Endothelial cell of umbilical vein (primary cell): Measurements from ENCODE around the gene CFAP61. TPM values are rescaled to one million over a fixed set of nuclear protein-coding genes. Genes with fewer than 3 reads are reported as not detected.

Experiments
- BruUV-seq: library from RNA; stranded (reverse); fragments of 400-500 nt; replicated peaks from 2 replicates; lab custom pipeline; 2021; lab: Mats Ljungman, UMichigan
- CTCF ChIA-PET: fragments of 300-600, 350-600 bp; sonication (Branson Sonifier 250); formaldehyde crosslinking; loops from one replicate; lab custom pipeline; 2021; ENCODE audit warnings: antibody characterized with exemption, inconsistent platforms; lab: Charles Lee
- POLR2A ChIA-PET: fragments of 300-600, 350-600 bp; sonication (Branson Sonifier 250); formaldehyde crosslinking; loops from one replicate; lab custom pipeline; 2021; ENCODE audit warnings: antibody characterized with exemption, inconsistent platforms; lab: Charles Lee
- DNase-seq: peaks from one replicate; pipeline ENCODE4 v3.0.0-alpha.2; 2011; ENCODE audit warnings: low read depth, low spot score
- FAIRE-seq: peaks from 2 replicates; lab custom pipeline; 2011; peaks lifted over from hg19 to GRCh38; lab: Jason Lieb, UNC
- H2AFZ ChIP-seq: 2 replicates; pipeline ENCODE4 v1.6.0; 2012; ENCODE audit warnings: low read depth, low read length, control low read depth, inconsistent platforms
- H3K27ac ChIP-seq: 2 replicates; pipeline ENCODE4 v1.5.1; 2011; ENCODE audit warnings: low read depth, mild to moderate bottlenecking, control low read depth, low read length, moderate library complexity; ENCODE audit not compliant: insufficient read depth
- H3K27me3 ChIP-seq, 2 experiments: 2 replicates each; pipeline versions ENCODE4 v1.6.0 to v1.6.1; 2011; ENCODE audit warnings: low read length in 2 of 2, mixed read lengths in 1 of 2; ENCODE audit not compliant: control insufficient read depth in 2 of 2, insufficient read depth in 2 of 2
- H3K36me3 ChIP-seq, 2 experiments: 2 replicates in 1 of 2; 3 replicates in 1 of 2; pipeline ENCODE4 v1.5.1; 2011; ENCODE audit warnings: low read length in 2 of 2, mild to moderate bottlenecking in 1 of 2, moderate library complexity in 1 of 2; ENCODE audit not compliant: control insufficient read depth in 2 of 2, insufficient read depth in 2 of 2; ENCODE audit errors: extremely low read depth in 1 of 2
- H3K4me1 ChIP-seq: 3 replicates; pipeline ENCODE4 v1.5.1; 2011; ENCODE audit warnings: mild to moderate bottlenecking, low read length; ENCODE audit not compliant: control insufficient read depth, insufficient read depth; ENCODE audit errors: extremely low read depth
- H3K4me2 ChIP-seq: 2 replicates; pipeline ENCODE4 v1.6.1; 2011; ENCODE audit warnings: low read length, control low read depth, mixed read lengths; ENCODE audit not compliant: insufficient read depth
- H3K4me3 ChIP-seq, 3 experiments: fragments of 200-600 bp in 1 of 3; sonication (generic), shearing (Covaris generic) in 1 of 3; replicated peaks in 1 of 3; 2 replicates each; pipeline ENCODE4 v1.5.1; 2011 to 2016; ENCODE audit warnings: control low read depth in 3 of 3, low read length in 3 of 3, mild to moderate bottlenecking in 2 of 3, inconsistent platforms in 1 of 3, low read depth in 1 of 3, moderate library complexity in 1 of 3; ENCODE audit not compliant: insufficient read depth in 1 of 3
- H3K79me2 ChIP-seq: 2 replicates; pipeline ENCODE4 v1.6.0; 2012; ENCODE audit warnings: low read length, inconsistent platforms; ENCODE audit not compliant: control insufficient read depth, insufficient read depth
- H3K9ac ChIP-seq: replicated peaks from 2 replicates; pipeline ENCODE3; 2011; ENCODE audit warnings: low read length, control low read depth; ENCODE audit not compliant: insufficient read depth; ENCODE audit errors: extremely low read depth
- H3K9me1 ChIP-seq: replicated peaks from 3 replicates; pipeline ENCODE4 v1.6.0; 2011; ENCODE audit warnings: mild to moderate bottlenecking, low read length; ENCODE audit not compliant: control insufficient read depth, insufficient read depth; ENCODE audit errors: extremely low read depth
- H3K9me3 ChIP-seq: replicated peaks from 2 replicates; pipeline ENCODE4 v1.5.1; 2012; ENCODE audit warnings: low read length, inconsistent platforms; ENCODE audit not compliant: control insufficient read depth, insufficient read depth
- H4K20me1 ChIP-seq: replicated peaks from 2 replicates; pipeline ENCODE3; 2011; ENCODE audit warnings: mild to moderate bottlenecking, low read length; ENCODE audit not compliant: control insufficient read depth, insufficient read depth; ENCODE audit errors: extremely low read depth
- CTCF ChIP-seq, 2 donors: IDR thresholded peaks; 1 replicate in 1 of 2; 2 replicates in 1 of 2; pipeline ENCODE4 v1.5.1; 2011; ENCODE audit warnings: low read length in 2 of 2, mild to moderate bottlenecking in 2 of 2, moderate library complexity in 2 of 2, control low read depth in 1 of 2, inconsistent platforms in 1 of 2, low read depth in 1 of 2; ENCODE audit not compliant: insufficient read depth in 1 of 2; ENCODE audit errors: extremely low read depth in 1 of 2
- EZH2 ChIP-seq: IDR thresholded peaks from 2 replicates; pipeline ENCODE4 v1.6.1; 2012; ENCODE audit warnings: borderline replicate concordance, low read depth, mild to moderate bottlenecking, moderate library complexity, low read length, inconsistent platforms; ENCODE audit not compliant: severe bottlenecking
- FOS ChIP-seq: IDR thresholded peaks from 2 replicates; pipeline ENCODE4 v1.6.1; 2011; ENCODE audit warnings: mild to moderate bottlenecking, low read length, moderate library complexity, borderline replicate concordance; ENCODE audit not compliant: insufficient read depth
- GATA2 ChIP-seq: IDR thresholded peaks from 2 replicates; pipeline ENCODE4 v1.7.0; 2011; ENCODE audit warnings: low read depth, mild to moderate bottlenecking, moderate library complexity, mixed read lengths, low read length; ENCODE audit not compliant: insufficient read length, insufficient read depth
- JUN ChIP-seq: IDR thresholded peaks from 2 replicates; pipeline ENCODE4 v1.6.1; 2011; ENCODE audit warnings: borderline replicate concordance, low read depth; ENCODE audit not compliant: insufficient read length, insufficient read depth
- MAX ChIP-seq: IDR thresholded peaks from 2 replicates; pipeline ENCODE4 v1.6.1; 2011; ENCODE audit not compliant: insufficient read depth, insufficient read length
- MYC ChIP-seq: IDR thresholded peaks from one replicate; pipeline ENCODE4 v1.6.1; 2011; ENCODE audit warnings: mild to moderate bottlenecking, low read depth, low read length
- POLR2A ChIP-seq: IDR thresholded peaks from 2 replicates; pipeline ENCODE4 v1.6.1; 2012; ENCODE audit warnings: low read depth, mild to moderate bottlenecking, control low read depth, low read length
- POLR2AphosphoS5 ChIP-seq: IDR thresholded peaks from 2 replicates; pipeline ENCODE4 v1.6.1; 2012; ENCODE audit warnings: low read depth, mild to moderate bottlenecking, control low read depth, low read length, moderate library complexity; ENCODE audit not compliant: insufficient read depth
- dilution Hi-C: fragments of 300-500 bp; cut with MboI; formaldehyde crosslinking; loops from one replicate; pipeline ENCODE4 v1.15.0; 2019; ENCODE audit warnings: low sequenced_read_pairs; ENCODE audit not compliant: extremely low pct_ligation_motif_present
- intact Hi-C: fragments of 100-400 bp; cut with micrococcal nuclease; formaldehyde crosslinking; loops from one replicate; pipeline ENCODE4 v1.10.0; 2022
- polyA plus RNA-seq, 4 experiments: library from polyadenylated mRNA; depleted of rRNA in 3 of 4; stranded (reverse) in 3 of 4; unstranded in 1 of 4; fragments of >200 nt; gene quantifications; 2 replicates each; pipeline versions ENCODE4 v1.2.1 to v1.2.3, GENCODE V29; 2011 to 2012; ENCODE audit warnings: missing spikeins in 1 of 4
- total RNA-seq: library from RNA; stranded (reverse); gene quantifications from 2 replicates; pipeline ENCODE4 v1.2.3, GENCODE V29; 2021

CFAP61 gene
- total and polyA plus RNA-seq, 2 donors (not counting 3 experiments of a cell fraction or from before 2014, with no cell fraction given), result not detected

GRCh38 chr20:20205862-20206236, 153.5 kb downstream of the CFAP61 start:
- no peaks in the 10 kb centered on the region for H3K27me3 ChIP-seq
- ChIA-PET POLR2A (no interaction called here), CTCF (no interaction called here)
- FAIRE-seq, result no peak
- dilution Hi-C loops, result no loop called here
- no peaks in the 10 kb centered on the region for H3K36me3 ChIP-seq
- H3K4me1 ChIP-seq, result no peaks in the 10 kb centered on the region
- TF ChIP-seq POLR2A (no peak), GATA2 (no peak), MAX (no peak), POLR2AphosphoS5 (no peak), CTCF (IDR thresholded peaks at IDR 0.05; ENCODE audit: extremely low read depth in 1 of 2, insufficient read depth in 1 of 2, low read depth in 1 of 2, low read length in 2 of 2) (no peak), MYC (no peak), EZH2 (no peak), JUN (no peak), FOS (no peak)
- no peak overlapping the region for H2AFZ ChIP-seq
- no peaks in the 10 kb centered on the region for H3K9me1 ChIP-seq
- no peaks in the 10 kb centered on the region for H4K20me1 ChIP-seq
- H3K4me2 ChIP-seq, result no peak overlapping the region
- no peak overlapping the region for H3K27ac ChIP-seq
- H3K9me3 ChIP-seq, result no peaks in the 10 kb centered on the region
- no TSS peak for BruUV-seq
- intact Hi-C loops, result no loop called here
- H3K9ac ChIP-seq, result no peak overlapping the region
- no peak overlapping the region for H3K4me3 ChIP-seq
- DNase-seq, result no peak
- no peaks in the 10 kb centered on the region for H3K79me2 ChIP-seq
